HEK293 (cell line): ENCODE data around the gene METTL1.

Source experiments
- CTCF ChIP-seq: fragments of 450-650 bp; formaldehyde crosslinking; IDR thresholded peaks from 2 replicates; pipeline ENCODE4 v1.5.1; 2016; ENCODE audit warnings: missing biosample characterization, missing genetic modification characterization
- KLF7 ChIP-seq: fragments of 450-650 bp; formaldehyde crosslinking; IDR thresholded peaks from 2 replicates; pipeline ENCODE4 v1.5.1; 2016; ENCODE audit warnings: missing biosample characterization, missing genetic modification characterization, borderline replicate concordance
- REST ChIP-seq: fragments of 450-650 bp; formaldehyde crosslinking; IDR thresholded peaks from 2 replicates; pipeline ENCODE4 v1.5.1; 2016; ENCODE audit warnings: missing biosample characterization, missing genetic modification characterization
- ZFP69B ChIP-seq: fragments of 450-650 bp; formaldehyde crosslinking; IDR thresholded peaks from 2 replicates; pipeline ENCODE4 v1.5.1; 2016; ENCODE audit warnings: missing biosample characterization, missing genetic modification characterization
- ZNF785 ChIP-seq: fragments of 450-650 bp; formaldehyde crosslinking; IDR thresholded peaks from 2 replicates; pipeline ENCODE4 v1.5.1; 2016; ENCODE audit warnings: missing biosample characterization, missing genetic modification characterization

DNA sequence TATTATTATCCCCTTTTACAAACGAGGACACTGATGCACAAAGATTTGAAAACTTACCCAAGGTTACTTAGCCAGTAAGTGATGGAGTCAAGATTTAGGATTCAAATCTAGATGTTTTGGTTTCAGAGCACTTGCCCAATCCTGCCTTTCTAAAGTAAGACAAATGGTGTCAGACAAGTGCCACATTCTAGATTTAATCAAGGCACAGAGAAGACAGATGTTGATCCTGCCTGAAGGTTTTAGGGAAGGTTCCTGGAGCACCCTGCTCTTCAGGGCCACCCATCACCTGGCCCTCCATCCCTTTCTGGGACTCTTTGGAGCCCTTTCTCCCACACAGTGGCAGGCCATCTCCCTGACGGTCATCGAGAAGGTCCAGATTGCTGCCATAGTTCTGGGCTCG is 14.1 kb downstream of the METTL1 start:
- TF ChIP-seq ZNF785 (no peak), ZFP69B (no peak), REST (no peak), KLF7 (tag by site-specific recombination) (no peak), CTCF (tag by site-specific recombination) (no peak)
